Activated CD8-positive, alpha-beta T cell treated with anti-CD3 and anti-CD28 coated beads, Interleukin-2, amount 10 ng/mL, durations not matched to agents 7 days and 5 days (primary cell): ENCODE measurements around the gene CDH13. TPM values are rescaled to one million over a fixed set of nuclear protein-coding genes. Genes with fewer than 3 reads are reported as not detected.

ENCODE experiments used
- ATAC-seq: fragments of 150-1000 bp; cut with Tn5 transposase; one replicate; pipeline ENCODE4 v1.10.0; 2021; ENCODE audit warnings: moderate library complexity
- CTCF ChIA-PET: fragments of 350-600 bp; sonication (Branson Sonifier 250); formaldehyde crosslinking; loops from one replicate; lab custom pipeline; 2021; ENCODE audit warnings: antibody characterized with exemption; lab: Charles Lee
- POLR2A ChIA-PET: fragments of 350-600 bp; sonication (Branson Sonifier 250); formaldehyde crosslinking; loops from one replicate; lab custom pipeline; 2021; ENCODE audit warnings: antibody characterized with exemption; lab: Charles Lee
- DNase-seq: peaks from one replicate; pipeline ENCODE4 v3.0.0-alpha.2; 2020
- H3K27ac Mint-ChIP-seq: one replicate; pipeline ENCODE4 v1.8.0; 2021; ENCODE audit warnings: mild to moderate bottlenecking, mixed read lengths
- H3K27me3 Mint-ChIP-seq: one replicate; pipeline ENCODE4 v1.8.0; 2021; ENCODE audit warnings: low read depth, mixed read lengths
- H3K36me3 Mint-ChIP-seq: one replicate; pipeline ENCODE4 v1.8.0; 2021; ENCODE audit warnings: low read depth, mixed read lengths
- H3K4me1 Mint-ChIP-seq: one replicate; pipeline ENCODE4 v1.8.0; 2021; ENCODE audit warnings: low read depth, mixed read lengths
- H3K4me3 Mint-ChIP-seq: one replicate; pipeline ENCODE4 v1.8.0; 2021; ENCODE audit warnings: mild to moderate bottlenecking, mixed read lengths
- H3K9me3 Mint-ChIP-seq: one replicate; pipeline ENCODE4 v1.8.0; 2022; ENCODE audit warnings: mixed read lengths; ENCODE audit not compliant: insufficient read depth
- total RNA-seq, 2 experiments: library from RNA; stranded (reverse); gene quantifications; one replicate each; pipeline ENCODE4 v1.2.3, GENCODE V29; 2021

CDH13 gene
- total RNA-seq, 2 experiments from 2014 or later: not detected

DNA sequence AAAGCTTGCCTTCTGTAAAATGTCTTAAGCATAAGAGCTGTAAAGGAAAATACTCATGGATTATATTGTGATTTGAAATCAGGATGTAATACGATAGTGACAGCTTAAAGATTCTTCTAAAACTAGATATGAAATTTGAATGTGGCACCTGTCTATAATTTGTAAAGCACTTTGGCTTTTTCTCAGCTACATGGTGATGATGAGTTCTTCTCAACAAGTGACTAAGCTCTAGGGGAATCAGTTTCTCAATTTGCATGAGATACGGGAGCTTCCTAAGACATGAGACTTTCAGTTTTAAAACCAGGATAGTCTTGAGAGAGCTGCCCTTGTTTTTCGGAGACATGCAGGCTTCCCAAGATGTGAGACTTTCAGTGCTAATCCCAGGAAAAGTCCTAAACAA is 439.2 kb downstream of the CDH13 start:
- Mint-ChIP-seq H3K27me3 (no peaks in the 10 kb centered on the region), H3K9me3 (no peaks in the 10 kb centered on the region), H3K4me1 (no peaks in the 10 kb centered on the region), H3K36me3 (no peaks in the 10 kb centered on the region), H3K4me3 (no peak overlapping the region), H3K27ac (no peak overlapping the region)
- ChIA-PET POLR2A (no interaction called here), CTCF (no interaction called here)
- DNase-seq (no peak), ATAC-seq (no peak)

DNA sequence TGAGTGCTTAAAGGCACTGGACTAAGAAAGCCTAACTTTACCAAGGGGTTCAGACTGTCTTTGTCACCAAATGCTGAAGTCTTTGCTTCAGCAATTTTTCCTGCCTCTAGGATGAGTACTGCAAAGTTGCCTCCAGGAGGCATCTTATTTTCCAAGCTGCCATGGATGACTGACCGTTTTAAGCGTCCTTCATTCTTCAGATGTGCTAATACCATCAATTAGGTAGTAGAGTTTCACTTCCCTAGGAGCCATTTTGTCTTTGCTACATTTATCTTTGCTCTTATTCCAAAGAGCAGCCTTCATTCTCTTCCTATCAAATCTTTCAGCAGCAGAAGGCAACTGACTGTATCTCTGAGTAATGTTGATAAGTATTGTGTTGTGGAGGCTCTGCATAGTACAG is 440.1 kb downstream of the CDH13 start:
- Mint-ChIP-seq H3K9me3 (no peaks in the 10 kb centered on the region), H3K4me1 (no peaks in the 10 kb centered on the region), H3K27me3 (no peaks in the 10 kb centered on the region), H3K36me3 (no peaks in the 10 kb centered on the region), H3K4me3 (no peak overlapping the region), H3K27ac (no peak overlapping the region)
- POLR2A ChIA-PET: no interaction called here
- CTCF ChIA-PET: no interaction called here
- no peak for DNase-seq
- no peak for ATAC-seq

DNA sequence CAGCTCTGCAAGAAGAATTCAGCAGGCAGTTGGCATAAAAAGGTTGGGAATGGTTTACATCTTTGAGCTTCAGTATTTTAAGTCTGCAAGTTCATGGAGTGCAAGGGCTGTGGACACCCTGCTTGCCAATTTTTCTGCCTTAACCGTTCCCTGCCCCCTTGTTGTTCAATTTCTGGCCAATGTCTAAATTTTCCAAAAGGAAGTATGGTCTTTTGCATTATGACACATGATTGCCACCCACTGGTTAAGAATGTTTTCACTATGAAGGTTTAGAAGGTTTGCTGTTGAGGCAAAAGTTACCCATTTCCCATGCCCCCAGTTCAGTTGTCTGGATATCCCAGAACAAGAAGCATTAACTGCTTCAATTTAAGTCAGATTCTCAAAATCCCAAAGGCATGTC is 441.9 kb downstream of the CDH13 start:
- H3K27ac Mint-ChIP-seq: no peak overlapping the region
- ATAC-seq: no peak
- no peaks in the 10 kb centered on the region for H3K4me1 Mint-ChIP-seq
- no peak for DNase-seq
- H3K9me3 Mint-ChIP-seq: no peaks in the 10 kb centered on the region
- H3K27me3 Mint-ChIP-seq: no peaks in the 10 kb centered on the region
- H3K36me3 Mint-ChIP-seq: no peaks in the 10 kb centered on the region
- CTCF ChIA-PET: no interaction called here
- POLR2A ChIA-PET: no interaction called here
- no peak overlapping the region for H3K4me3 Mint-ChIP-seq

DNA sequence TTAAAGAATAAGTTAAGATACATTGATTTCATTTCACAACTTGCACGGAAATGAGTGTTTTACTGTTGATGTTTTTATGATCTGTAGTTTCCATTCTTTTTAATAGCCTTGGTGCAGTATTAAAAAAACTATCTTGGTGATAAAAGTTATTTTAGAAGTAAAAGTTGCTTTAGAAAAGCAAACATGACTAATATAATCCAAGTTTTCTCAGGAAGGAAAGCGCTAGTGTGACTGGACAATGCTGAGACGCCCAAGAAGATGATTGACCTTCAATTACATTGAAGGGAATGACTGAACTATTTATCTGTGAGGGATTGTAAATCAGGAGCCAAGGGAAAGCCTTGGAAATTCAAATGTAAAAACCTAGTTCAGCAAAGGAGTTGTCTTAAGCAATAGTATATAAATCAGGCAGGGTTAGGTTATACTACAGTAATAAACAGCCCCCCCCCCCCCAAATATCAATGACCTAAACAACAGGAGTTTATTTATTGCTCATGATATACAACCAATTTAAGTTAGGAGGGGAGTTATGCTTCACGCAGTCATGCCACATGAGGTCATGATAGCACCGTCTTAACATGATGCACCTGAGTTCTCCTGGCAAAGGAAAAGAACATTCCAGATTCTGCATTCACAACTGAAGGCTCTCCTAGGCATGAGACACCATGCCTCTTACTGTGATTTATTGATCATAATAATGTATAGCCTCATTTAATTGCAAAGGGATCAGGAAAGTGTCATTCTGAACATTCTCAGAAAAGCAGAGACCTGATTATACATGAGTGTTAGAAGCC is 443.8 kb downstream of the CDH13 start:
- Mint-ChIP-seq H3K36me3 (no peaks in the 10 kb centered on the region), H3K9me3 (no peaks in the 10 kb centered on the region), H3K4me3 (no peak overlapping the region), H3K4me1 (no peaks in the 10 kb centered on the region), H3K27me3 (no peaks in the 10 kb centered on the region), H3K27ac (no peak overlapping the region)
- DNase-seq (no peak), ATAC-seq (no peak)
- ChIA-PET POLR2A (no interaction called here), CTCF (no interaction called here)

DNA sequence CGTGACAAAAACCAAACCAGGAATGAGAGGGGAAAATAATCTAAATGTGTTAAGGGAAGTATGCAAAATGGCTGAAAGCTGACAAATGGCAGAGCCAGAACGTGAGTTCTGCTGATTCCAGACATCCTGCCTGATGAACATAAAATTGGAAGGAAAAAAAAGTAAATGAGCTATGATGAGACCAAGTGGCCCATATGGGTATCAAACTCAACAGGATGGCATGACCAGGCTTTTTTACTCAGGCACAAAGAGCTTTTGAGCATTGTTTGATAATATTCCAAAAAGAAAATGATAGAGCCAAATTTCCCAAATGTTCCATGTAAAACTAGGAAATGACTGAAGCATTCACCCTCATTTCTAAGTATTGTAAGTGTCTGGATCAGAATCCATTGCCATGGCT is 449.2 kb downstream of the CDH13 start:
- ChIA-PET CTCF (no interaction called here), POLR2A (no interaction called here)
- ATAC-seq (no peak), DNase-seq (no peak)
- Mint-ChIP-seq H3K36me3 (no peaks in the 10 kb centered on the region), H3K27ac (no peak overlapping the region), H3K27me3 (no peaks in the 10 kb centered on the region), H3K4me3 (no peak overlapping the region), H3K4me1 (no peaks in the 10 kb centered on the region), H3K9me3 (no peaks in the 10 kb centered on the region)

DNA sequence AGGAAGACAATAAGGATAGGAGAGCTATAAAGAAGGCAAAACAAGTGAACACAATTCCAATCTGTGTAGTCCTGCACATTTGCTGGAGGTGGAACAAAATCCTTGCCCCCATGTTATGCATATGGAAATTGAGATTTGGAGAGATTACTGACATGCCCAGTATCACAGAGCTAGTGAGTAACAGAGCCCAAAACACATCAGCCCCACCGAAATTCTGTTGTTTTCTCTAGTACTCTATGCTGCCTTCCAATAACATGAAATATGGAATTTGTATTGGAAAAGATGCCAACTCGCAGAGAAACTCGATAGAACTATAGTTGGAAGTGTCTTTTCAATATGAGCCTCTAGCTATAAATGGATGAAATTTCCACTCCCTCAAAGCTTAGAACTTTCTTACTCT is 456.6 kb downstream of the CDH13 start:
- POLR2A ChIA-PET: no interaction called here
- no peak overlapping the region for H3K27ac Mint-ChIP-seq
- CTCF ChIA-PET: no interaction called here
- no peak overlapping the region for H3K4me3 Mint-ChIP-seq
- H3K9me3 Mint-ChIP-seq: peaks cover 6% of the 10 kb centered on the region
- no peak for ATAC-seq
- no peaks in the 10 kb centered on the region for H3K27me3 Mint-ChIP-seq
- no peaks in the 10 kb centered on the region for H3K4me1 Mint-ChIP-seq
- no peak for DNase-seq
- H3K36me3 Mint-ChIP-seq: no peaks in the 10 kb centered on the region

DNA sequence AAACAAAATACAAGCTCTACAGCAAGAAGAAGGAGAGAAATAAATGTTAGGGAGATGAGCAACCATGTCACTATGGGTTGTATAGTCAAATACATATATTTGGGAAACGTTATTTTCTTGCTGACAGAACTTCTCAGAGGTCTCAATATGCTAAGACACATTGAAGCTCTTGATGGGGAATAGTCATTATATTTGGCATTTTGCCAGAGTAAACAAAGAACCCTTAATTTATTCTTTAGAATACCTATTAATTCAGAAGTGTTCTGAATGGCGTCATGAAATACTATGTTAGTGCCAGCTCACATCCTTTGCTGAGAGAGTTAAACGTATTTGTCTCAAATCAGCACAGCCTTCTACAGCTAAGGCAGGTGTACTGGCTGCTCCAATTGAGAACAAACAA is 458.9 kb downstream of the CDH13 start:
- Mint-ChIP-seq H3K9me3 (peaks cover 6% of the 10 kb centered on the region), H3K4me3 (no peak overlapping the region), H3K27ac (no peak overlapping the region), H3K36me3 (no peaks in the 10 kb centered on the region), H3K4me1 (no peaks in the 10 kb centered on the region), H3K27me3 (peaks cover 2% of the 10 kb centered on the region)
- ATAC-seq: no peak
- ChIA-PET POLR2A (no interaction called here), CTCF (no interaction called here)
- no peak for DNase-seq

DNA sequence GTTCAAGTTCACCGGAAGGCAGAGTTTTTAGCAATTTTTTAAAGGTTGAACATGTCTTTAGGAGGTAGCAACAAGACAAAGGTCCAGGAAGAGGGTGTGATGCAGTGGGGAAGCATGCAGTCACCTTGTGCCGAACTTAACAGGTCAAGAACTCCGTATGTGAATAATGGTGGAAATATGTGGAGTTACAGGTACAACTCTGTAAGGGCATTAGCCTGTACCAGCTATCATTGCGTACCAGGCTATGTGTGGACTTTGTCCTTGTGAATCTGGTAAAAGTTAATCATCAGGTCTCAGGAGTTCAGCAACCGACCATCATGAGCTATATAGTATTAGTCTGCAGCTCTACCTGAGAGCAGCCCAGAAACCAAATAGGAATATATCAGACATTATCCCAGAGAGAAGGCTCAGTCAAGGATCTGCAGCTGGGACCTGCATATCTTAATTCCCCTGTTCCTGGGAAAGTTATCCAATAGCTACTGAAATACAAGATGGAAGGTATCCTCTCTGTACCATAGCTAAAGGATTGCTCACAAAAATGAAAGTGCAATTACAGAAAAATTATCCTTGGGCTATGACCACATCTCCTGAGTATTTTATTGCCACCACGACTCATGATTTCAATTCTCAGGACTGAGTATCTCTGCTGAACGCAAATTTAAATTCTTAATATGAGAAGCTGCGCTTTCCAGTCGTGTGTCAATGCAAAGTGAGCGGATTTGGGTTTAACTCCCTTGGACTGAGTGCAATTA is 469.3 kb downstream of the CDH13 start:
- POLR2A ChIA-PET: interaction anchor here (0.6 kb wide), 1 partner anchor 62 kb away, joined by 4 read pairs; no protein-coding TSS in a partner anchor
- no peak for DNase-seq
- no peak for ATAC-seq
- Mint-ChIP-seq H3K9me3 (peaks cover 11% of the 10 kb centered on the region), H3K36me3 (no peaks in the 10 kb centered on the region), H3K4me3 (no peak overlapping the region), H3K27ac (no peak overlapping the region), H3K4me1 (no peaks in the 10 kb centered on the region), H3K27me3 (no peaks in the 10 kb centered on the region)
- CTCF ChIA-PET: no interaction called here

DNA sequence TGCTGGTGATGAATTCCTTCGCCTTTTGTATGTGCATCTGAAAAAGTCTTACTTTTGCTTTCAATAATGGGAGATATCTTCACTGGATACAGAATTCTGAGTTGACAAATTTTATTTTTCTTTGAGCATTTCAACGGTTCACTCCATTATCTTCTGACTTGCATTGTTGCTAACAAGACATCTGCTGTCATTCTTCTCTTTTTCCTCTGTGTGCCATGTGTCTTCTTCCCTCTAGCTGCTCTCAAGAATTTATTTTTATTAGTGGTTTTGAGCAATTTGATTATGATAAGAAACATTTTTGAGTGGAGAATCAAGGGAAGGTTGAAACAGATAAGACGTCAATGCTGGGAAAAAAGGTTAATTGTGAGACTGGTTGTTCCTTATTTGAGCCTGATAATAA is 471.8 kb downstream of the CDH13 start:
- DNase-seq: no peak
- ChIA-PET CTCF (no interaction called here), POLR2A (no interaction called here)
- Mint-ChIP-seq H3K4me1 (no peaks in the 10 kb centered on the region), H3K27ac (no peak overlapping the region), H3K9me3 (peaks cover 11% of the 10 kb centered on the region), H3K4me3 (no peak overlapping the region), H3K36me3 (no peaks in the 10 kb centered on the region), H3K27me3 (no peaks in the 10 kb centered on the region)
- ATAC-seq: no peak

DNA sequence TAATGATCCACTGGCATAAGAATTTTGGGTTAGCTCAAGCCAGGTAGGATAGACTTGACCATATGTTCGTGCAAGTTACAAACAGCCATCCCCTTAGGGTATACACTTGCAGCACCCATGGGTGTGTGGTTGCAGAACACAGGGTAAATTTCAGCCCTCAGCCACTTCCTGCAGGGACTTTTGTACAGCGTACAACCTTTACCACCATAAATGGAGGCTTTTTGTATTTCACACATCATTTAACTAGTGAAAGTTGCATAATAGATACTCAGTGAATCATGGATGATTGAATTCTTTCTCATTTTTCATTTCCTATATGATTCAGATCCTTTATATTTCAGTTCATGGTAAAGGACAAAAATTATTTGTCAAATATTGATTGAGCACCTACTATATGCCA is 473.9 kb downstream of the CDH13 start:
- POLR2A ChIA-PET: no interaction called here
- no peaks in the 10 kb centered on the region for H3K4me1 Mint-ChIP-seq
- no peaks in the 10 kb centered on the region for H3K27me3 Mint-ChIP-seq
- H3K27ac Mint-ChIP-seq: no peak overlapping the region
- H3K36me3 Mint-ChIP-seq: no peaks in the 10 kb centered on the region
- H3K4me3 Mint-ChIP-seq: no peak overlapping the region
- H3K9me3 Mint-ChIP-seq: peaks cover 11% of the 10 kb centered on the region
- ATAC-seq (no peak), DNase-seq (no peak)
- CTCF ChIA-PET: no interaction called here

DNA sequence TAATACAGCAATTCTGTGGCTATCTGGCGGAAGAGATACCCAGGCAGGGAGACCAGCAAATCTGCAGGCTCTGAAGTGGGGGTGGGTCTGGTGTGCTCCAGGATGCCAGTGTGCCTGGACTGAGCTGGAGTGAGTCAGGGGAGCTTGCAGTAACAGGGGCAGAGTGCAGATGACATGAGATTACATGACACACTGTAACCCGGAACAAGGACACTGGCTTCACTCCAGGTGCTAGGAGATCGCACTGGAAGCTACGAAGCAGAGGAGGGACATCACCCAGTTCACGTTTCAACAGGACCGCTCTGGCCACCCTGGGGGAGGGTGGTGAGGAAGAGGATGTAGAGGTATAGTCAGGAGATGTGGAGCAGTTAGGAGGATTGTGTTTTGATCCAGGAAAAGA is 475.6 kb downstream of the CDH13 start:
- POLR2A ChIA-PET: no interaction called here
- H3K27ac Mint-ChIP-seq: no peak overlapping the region
- H3K4me3 Mint-ChIP-seq: no peak overlapping the region

DNA sequence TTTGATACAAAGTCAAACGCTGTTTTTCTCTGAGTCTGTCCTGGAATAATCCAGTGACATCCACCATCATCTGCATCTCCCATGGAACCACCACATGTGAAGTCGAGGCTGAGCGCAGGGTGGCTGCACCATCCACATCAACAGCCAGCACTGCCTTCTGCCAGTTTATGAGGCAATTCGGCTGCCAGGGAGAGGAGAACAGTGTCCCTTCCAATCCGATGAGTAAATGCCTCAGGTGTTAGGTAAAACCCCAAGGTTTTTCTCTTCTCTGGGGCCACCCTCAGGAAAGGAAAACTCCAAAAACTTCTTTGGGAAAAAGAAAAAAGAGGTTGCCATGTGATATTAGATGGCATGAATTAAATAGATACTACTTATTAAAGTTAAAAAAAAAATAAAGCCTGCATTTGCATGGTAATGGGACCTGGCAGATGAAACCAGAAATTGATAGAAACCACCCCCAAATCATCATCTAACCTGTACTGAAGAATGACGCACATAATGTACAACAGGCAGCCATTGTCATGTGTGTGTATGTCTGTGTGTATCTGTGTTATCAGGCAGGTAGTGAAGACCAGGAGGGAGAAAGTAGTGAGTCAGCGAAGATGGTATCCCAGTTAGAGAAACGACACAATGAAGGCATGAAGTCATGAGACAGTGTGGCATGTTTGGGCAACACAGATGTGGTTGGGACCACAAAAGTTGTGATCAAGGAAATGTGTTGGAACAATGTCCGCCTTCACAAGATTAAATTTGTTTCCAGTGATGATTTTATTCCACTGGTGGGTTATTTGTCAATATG is 478.7 kb downstream of the CDH13 start:
- no peak overlapping the region for H3K27ac Mint-ChIP-seq

More for the DNA sequence above, 475.6 kb downstream of the CDH13 start:
- no peaks in the 10 kb centered on the region for H3K4me1 Mint-ChIP-seq
- no peak for DNase-seq
- no peaks in the 10 kb centered on the region for H3K36me3 Mint-ChIP-seq
- CTCF ChIA-PET: no interaction called here
- peaks cover 11% of the 10 kb centered on the region for H3K9me3 Mint-ChIP-seq
- no peaks in the 10 kb centered on the region for H3K27me3 Mint-ChIP-seq
- no peak for ATAC-seq

More for the DNA sequence above, 478.7 kb downstream of the CDH13 start:
- H3K27me3 Mint-ChIP-seq: no peaks in the 10 kb centered on the region
- DNase-seq (no peak), ATAC-seq (no peak)
- H3K36me3 Mint-ChIP-seq: no peaks in the 10 kb centered on the region
- no peaks in the 10 kb centered on the region for H3K4me1 Mint-ChIP-seq
- ChIA-PET CTCF (no interaction called here), POLR2A (no interaction called here)
- H3K4me3 Mint-ChIP-seq: no peak overlapping the region
- no peaks in the 10 kb centered on the region for H3K9me3 Mint-ChIP-seq
